ENCODE results near the gene MIPOL1. TPM values are rescaled to one million over a fixed set of nuclear protein-coding genes. Genes with fewer than 3 reads are reported as not detected.

Gene MIPOL1
- total and polyA plus RNA-seq, 2 experiments from 2014 or later = 16.6 to 24.8 TPM

GRCh38 chr14:37185670-37186069 lies 12.1 kb upstream of the MIPOL1 start (continued):
- no peak for TF ChIP-seq REST (IDR thresholded peaks at IDR 0.05; ENCODE audit: unreplicated experiment)
- TF ChIP-seq EZH2 (IDR thresholded peaks at IDR 0.05; ENCODE audit: low read depth, unreplicated experiment) = no peak
- TF ChIP-seq ETS1 (IDR thresholded peaks at IDR 0.05) = no peak
- TF ChIP-seq POLR2AphosphoS5 (IDR thresholded peaks at IDR 0.05; ENCODE audit: low read depth) = no peak

- H2AFZ ChIP-seq = no peak overlapping the region
- no peak overlapping the region for H3K4me3 ChIP-seq
- no peaks in the 10 kb centered on the region for H3K36me3 ChIP-seq (ENCODE audit: insufficient read depth)
- H3K79me2 ChIP-seq (replicated peaks; ENCODE audit: insufficient read depth) = no peaks in the 10 kb centered on the region
- no peaks in the 10 kb centered on the region for H3K4me1 Mint-ChIP-seq
- H3K9me3 Mint-ChIP-seq = peaks cover 3% of the 10 kb centered on the region; the same call in 2 of the 3 replicates
- H3K9me2 ChIP-seq (ENCODE audit: insufficient read depth) = no peaks in the 10 kb centered on the region
- H3F3A ChIP-seq (replicated peaks; ENCODE audit: low read depth) = no peaks in the 10 kb centered on the region
- no peaks in the 10 kb centered on the region for H3K27me3 ChIP-seq (ENCODE audit: insufficient read depth)
- DNase-seq (ENCODE audit: low spot score) (no peak), ATAC-seq (no peak)
- H3K27ac Mint-ChIP-seq = no peak overlapping the region
- H3K36me3 Mint-ChIP-seq (ENCODE audit: low read depth) = no peaks in the 10 kb centered on the region
- no peaks in the 10 kb centered on the region for H4K20me1 ChIP-seq (replicated peaks; ENCODE audit: insufficient read depth)
- no peaks in the 10 kb centered on the region for H3K4me1 ChIP-seq (ENCODE audit: insufficient read depth)
- no peak overlapping the region for H3K4me3 Mint-ChIP-seq
- no peak overlapping the region for H3K4me2 ChIP-seq
- peaks cover 4% of the 10 kb centered on the region for H3K27me3 Mint-ChIP-seq (ENCODE audit: insufficient read depth, low read depth, poor library complexity)
- H3K27ac ChIP-seq (ENCODE audit: low read depth) = no peak overlapping the region
- TF ChIP-seq REST (IDR thresholded peaks at IDR 0.05; ENCODE audit: unreplicated experiment) = no peak
- TF ChIP-seq EZH2 (IDR thresholded peaks at IDR 0.05; ENCODE audit: low read depth, unreplicated experiment) = no peak
- no peak for TF ChIP-seq EZH2phosphoT487 (IDR thresholded peaks at IDR 0.05; ENCODE audit: unreplicated experiment)
- TF ChIP-seq ZNF114 (CRISPR knock-in tag; IDR thresholded peaks at IDR 0.05) = no peak
- TF ChIP-seq CTCF (conservative IDR thresholded peaks at IDR 0.05; ENCODE audit: low read depth in 2 of 2) = no peak
- TF ChIP-seq ZNF331 (CRISPR knock-in tag; IDR thresholded peaks at IDR 0.05; ENCODE audit: low read depth) = no peak
- TF ChIP-seq NANOG (IDR thresholded peaks at IDR 0.05; ENCODE audit: borderline replicate concordance) = no peak
- no peak for TF ChIP-seq JUNB (IDR thresholded peaks at IDR 0.05; ENCODE audit: unreplicated experiment)
- no peak for TF ChIP-seq STAT1 (IDR thresholded peaks at IDR 0.05; ENCODE audit: unreplicated experiment)
Observed at GRCh38 chr14:37186865-37187264, 10.9 kb upstream of the MIPOL1 start.

Measured in GM23338 (cell line).